Embryonic facial prominence (tissue), 1 donor: Measurements from ENCODE around the gene TBC1D16.

ENCODE experiments used
- DNase-seq: peaks from one replicate; pipeline ENCODE4 v3.0.0-alpha.2; 2016; ENCODE audit errors: extremely low spot score

TBC1D16 gene

DNA sequence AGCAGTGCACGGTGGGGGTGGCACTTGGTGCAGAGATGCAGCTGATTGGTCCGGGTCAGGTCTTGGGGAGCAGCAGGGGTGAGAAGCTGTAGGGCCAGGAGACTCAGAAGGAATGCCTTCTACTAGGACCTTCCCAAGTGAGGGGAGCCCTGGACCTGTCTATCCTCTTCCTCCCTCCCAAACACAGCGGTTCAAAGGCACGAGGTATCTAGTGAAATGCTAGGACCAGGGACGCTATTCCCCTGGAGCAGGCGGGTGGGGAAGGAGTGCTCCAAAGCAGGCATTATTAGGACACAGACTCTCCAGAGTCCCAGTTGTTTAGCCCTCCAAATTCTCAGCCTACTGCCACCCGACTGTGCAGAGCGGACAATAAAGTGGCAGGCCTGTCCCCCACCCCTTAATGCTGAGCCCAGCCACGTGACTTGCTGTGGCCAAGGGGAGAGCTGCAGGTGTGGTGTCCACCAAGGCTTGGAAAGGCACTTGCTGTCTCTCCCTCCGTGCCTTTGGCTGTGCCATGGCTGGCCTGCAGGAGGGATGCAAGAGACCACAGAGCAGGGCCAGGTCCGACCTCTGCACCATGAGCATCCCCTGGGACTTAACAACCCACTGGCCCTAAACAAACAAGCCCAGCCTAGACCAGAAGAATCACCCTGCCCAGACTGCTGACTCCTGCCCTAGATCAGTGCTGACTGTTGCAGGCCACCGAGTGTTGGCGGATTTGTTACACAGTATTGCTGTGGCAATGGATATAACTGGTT, 97.2 kb downstream of the TBC1D16 start:
- DNase-seq = no peak

DNA sequence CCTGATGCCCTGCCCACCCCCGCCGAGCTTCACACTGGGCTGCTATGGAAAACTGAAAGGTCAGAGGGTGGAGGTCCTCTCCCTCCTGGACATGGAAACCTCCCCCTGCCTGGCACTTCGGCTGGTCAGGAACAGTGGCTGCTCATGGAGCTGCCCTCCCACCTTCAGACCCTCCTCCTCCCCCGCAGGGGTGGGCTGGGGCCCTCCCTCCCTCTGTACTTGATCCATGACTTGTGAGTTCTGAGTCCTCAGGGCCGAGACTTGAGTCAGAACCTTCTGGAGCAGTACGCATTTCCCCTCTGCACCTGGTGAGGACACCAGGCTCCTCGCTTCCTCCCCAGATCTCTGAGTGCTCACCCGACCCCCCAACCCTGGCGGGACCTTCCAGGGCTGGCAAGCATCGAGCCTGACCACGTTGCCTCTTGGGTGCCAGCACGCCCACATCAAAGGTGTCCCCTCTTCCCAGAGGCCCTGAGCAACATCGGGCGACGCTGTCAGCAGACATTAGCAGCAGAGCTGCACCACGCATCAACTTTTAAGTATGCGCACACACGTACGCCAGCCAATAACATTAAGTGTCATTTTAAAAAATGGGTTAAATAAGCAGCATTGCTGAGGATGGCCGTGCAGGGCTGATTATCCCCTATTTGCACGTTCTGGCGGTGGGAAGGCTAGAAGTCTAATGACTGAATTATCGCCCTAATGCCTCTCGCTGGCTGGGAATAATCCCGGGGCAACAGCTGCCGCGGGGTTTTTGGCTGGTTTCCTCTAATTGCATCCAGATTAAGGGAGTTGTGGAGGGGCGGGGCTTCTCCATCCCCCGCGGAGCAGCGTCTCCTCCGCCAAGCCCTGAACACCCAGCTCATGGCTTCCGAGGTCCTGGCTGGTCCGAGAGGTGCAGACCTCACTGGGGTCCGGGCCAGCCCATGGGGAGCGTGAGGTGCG, 98.0 kb downstream of the TBC1D16 start:
- no peak for DNase-seq

GRCh38 chr17:79936641-79937381, 98.9 kb downstream of the TBC1D16 start:
- DNase-seq = no peak

DNA sequence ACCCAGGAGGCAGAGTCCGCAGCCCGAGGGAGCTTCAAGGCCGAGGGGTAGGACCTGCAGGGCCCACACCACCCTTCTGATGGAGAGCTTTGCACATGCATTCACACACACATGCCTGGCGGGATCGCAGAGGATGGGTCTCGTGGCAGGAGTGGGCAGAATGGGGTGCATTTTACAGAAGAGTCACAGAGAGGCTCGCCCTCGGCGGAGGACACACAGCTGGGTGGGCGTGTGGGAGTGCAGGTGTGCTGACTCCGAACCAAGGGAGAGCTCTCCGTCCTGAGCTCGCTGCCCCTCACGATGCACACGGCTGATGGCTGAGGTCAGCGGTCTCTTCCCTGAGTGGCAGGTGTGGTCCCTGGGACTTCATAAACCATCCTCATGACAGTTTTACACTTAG, 99.6 kb downstream of the TBC1D16 start:
- no peak for DNase-seq

- DNase-seq = no peak
These were observed 100.3 kb downstream of the TBC1D16 start for GRCh38 chr17:79935197-79935885.

- no peak for DNase-seq
These were observed 101.1 kb downstream of the TBC1D16 start for GRCh38 chr17:79934653-79934970.

DNA sequence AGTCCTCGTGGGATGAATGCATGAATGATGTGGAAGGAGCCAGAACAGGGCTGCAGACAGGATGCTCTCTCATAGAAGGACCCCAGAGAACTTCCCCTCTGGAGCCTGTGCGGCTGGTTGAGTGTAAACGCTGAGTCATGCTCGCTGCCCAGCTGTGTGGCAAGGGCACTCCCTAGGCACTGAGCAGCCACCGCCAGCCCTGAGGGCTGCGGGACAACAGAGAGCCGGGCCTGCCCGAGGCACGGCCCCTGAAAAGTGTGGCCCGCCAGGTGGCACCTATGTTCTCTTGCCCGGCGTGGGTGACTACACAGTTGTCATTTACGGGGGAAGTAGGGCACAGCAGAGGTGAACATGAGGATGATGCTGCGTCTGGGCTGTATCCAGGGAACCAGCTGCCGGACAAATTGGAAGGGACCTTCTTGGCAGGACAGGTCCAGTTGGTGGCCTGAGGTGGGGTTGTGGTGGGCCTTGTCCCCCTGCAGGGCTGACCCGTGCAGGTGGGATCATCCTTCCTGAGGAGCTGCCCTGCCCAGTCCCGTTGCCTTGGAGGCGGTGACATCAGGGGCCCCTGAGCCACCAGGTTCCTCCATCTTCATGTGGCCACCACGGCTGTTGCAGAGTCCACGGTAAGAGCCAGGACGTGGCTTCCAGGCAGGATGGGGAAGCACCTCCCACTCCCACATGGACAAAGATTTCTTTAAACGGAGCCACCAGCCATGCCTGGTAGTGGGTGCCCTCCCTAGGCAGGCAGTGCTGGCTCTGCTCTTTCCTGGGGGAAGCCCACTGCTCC, 101.6 kb downstream of the TBC1D16 start:
- DNase-seq = no peak

DNA sequence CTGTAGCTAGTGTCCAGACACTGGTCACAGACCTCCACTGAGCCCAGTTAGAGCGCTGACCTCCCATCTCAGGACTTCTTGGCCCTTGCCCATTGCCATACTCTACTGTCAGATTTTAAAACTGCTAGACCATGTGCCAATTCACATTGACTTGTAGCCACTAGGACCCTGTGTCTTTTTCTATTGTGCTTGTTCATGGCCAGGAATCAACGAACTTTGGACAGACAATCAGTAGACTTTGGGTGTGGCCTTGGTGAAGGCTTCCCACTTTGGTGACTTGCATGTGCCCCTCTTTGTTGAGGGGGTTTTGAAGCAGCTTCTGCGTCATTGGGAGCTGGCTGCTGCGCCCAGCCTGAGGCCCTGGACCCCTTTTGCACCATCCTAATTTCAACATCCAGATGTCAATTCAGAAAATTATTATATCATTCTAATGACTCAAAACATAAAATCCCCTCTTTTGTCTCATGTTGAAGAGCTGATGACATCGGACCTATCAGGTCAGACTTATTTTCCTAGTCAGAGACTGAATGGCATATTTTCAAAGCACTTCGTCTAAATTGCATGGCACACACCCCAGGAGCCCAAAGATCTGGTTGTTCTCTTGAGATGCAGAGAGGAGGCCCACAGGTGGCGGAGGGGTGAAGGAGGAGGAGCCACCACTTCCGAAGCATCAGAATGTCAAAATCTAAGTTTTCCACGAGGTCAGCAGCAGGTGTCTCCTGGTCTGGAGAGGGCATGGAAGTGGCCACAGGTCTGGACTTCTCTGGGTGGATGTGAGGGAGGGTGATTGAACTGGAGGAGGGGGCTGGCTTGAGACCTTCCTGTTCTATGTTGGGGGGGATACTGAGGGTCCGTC, 103.0 kb downstream of the TBC1D16 start:
- DNase-seq = no peak

- no peak for DNase-seq
These were observed 103.8 kb downstream of the TBC1D16 start for GRCh38 chr17:79931817-79932309.

- no peak for DNase-seq
These were observed 104.5 kb downstream of the TBC1D16 start for GRCh38 chr17:79930877-79931816.

GRCh38 chr17:79930062-79930876, 105.4 kb downstream of the TBC1D16 start:
- DNase-seq = no peak

GRCh38 chr17:79929257-79930061, 106.2 kb downstream of the TBC1D16 start:
- no peak for DNase-seq

GRCh38 chr17:79928502-79929256, 107.0 kb downstream of the TBC1D16 start:
- DNase-seq = no peak

- no peak for DNase-seq
These were observed 107.8 kb downstream of the TBC1D16 start for GRCh38 chr17:79927688-79928501.

- no peak for DNase-seq
These were observed 108.5 kb downstream of the TBC1D16 start for GRCh38 chr17:79927136-79927661.
